Stomach (tissue), 9 donors: Measurements from ENCODE around the gene SCAI. TPM values are rescaled to one million over a fixed set of nuclear protein-coding genes. Genes with fewer than 3 reads are reported as not detected.

Experiments used
- DNase-seq, 2 donors: peaks; one replicate each; pipeline versions ENCODE4 v3.0.0 to v3.0.0-alpha.2; 2013 to 2019
- H3K27ac ChIP-seq, 5 donors: fragments of 200-600 bp in 4 of 5; sonication (generic) in 4 of 5; one replicate each; pipeline ENCODE4 v1.5.1; 2013 to 2019; ENCODE audit warnings: mild to moderate bottlenecking in 1 of 5, moderate library complexity in 1 of 5
- H3K27me3 ChIP-seq, 3 donors: fragments of 200-600 bp; sonication (generic); one replicate each; pipeline ENCODE4 v1.5.1; 2017 to 2019; ENCODE audit warnings: mixed run types in 1 of 3
- H3K36me3 ChIP-seq, 4 donors: fragments of 200-600 bp; sonication (generic); 1 replicate in 3 of 4; 2 replicates in 1 of 4; pipeline ENCODE4 v1.5.1; 2016 to 2019
- H3K4me1 ChIP-seq, 4 donors: fragments of 200-600 bp; sonication (generic); one replicate each; pipeline ENCODE4 v1.5.1; 2016 to 2019
- H3K4me3 ChIP-seq, 4 donors: fragments of 200-600 bp; sonication (generic) in 3 of 4; one replicate each; pipeline ENCODE4 v1.5.1; 2016 to 2019; ENCODE audit warnings: mild to moderate bottlenecking in 1 of 4
- H3K9me3 ChIP-seq, 4 donors: fragments of 200-600 bp; sonication (generic); one replicate each; pipeline ENCODE4 v1.5.1; 2016 to 2019
- EP300 ChIP-seq: sonication (generic); formaldehyde crosslinking; IDR thresholded peaks from one replicate; pipeline ENCODE4 v1.6.1; 2017; ENCODE audit warnings: antibody characterized with exemption
- POLR2A ChIP-seq, 4 donors: fragments of 450-650 bp; IDR thresholded peaks; one replicate each; pipeline ENCODE4 v1.6.1; 2016; ENCODE audit warnings: antibody characterized with exemption in 4 of 4, control low read depth in 2 of 4, mild to moderate bottlenecking in 1 of 4, moderate library complexity in 1 of 4
- POLR2AphosphoS5 ChIP-seq, 3 donors: sonication (generic); formaldehyde crosslinking; IDR thresholded peaks; one replicate each; pipeline ENCODE4 v1.6.1; 2016; ENCODE audit warnings: antibody characterized with exemption in 3 of 3
- WGBS, 5 donors: extraction: QIAGEN DNeasy Blood & Tissue Kit in 3 of 5; methylation state at CpG; one replicate each; pipeline versions ENCODE4 v1.1.5 to v1.1.7; 2013 to 2018; 5-methylcytosine and 5-hydroxymethylcytosine counted together
- intact Hi-C: fragments of 100-400 bp; cut with DNase I; formaldehyde crosslinking; loops from one replicate; pipeline ENCODE4 v1.15.1; 2023; ENCODE audit warnings: low total_unique reads
- polyA plus RNA-seq, 3 donors: library from polyadenylated mRNA; stranded (reverse); fragments of 200-250 nt; gene quantifications; one replicate each; pipeline ENCODE4 v1.2.3, GENCODE V29; 2013
- total RNA-seq, 5 donors: library from RNA; depleted of rRNA; stranded (reverse); fragments of >200 nt; gene quantifications; one replicate each; pipeline versions ENCODE4 v1.1.0 to v1.2.3, GENCODE V29; 2014 to 2016
- TF ChIP-seq, protein P1 (sequence below), 7 experiments: fragments of 450-650 bp in 4 of 7; fragments of 200-600 bp in 3 of 7; sonication (generic) in 3 of 7; IDR thresholded peaks; one replicate each; pipeline ENCODE4 v1.5.1; 2016 to 2019; ENCODE audit warnings: antibody characterized with exemption in 7 of 7, control low read depth in 2 of 7, mild to moderate bottlenecking in 1 of 7
- donor health status: healthy with polysubstance abuse.
- donor health status: Bipolar disorder and iron deficiency.
- donor health status: healthy.

SCAI gene
- total and polyA plus RNA-seq, 8 donors, result 0.46 to 21.0 (median 3.1) TPM

DNA sequence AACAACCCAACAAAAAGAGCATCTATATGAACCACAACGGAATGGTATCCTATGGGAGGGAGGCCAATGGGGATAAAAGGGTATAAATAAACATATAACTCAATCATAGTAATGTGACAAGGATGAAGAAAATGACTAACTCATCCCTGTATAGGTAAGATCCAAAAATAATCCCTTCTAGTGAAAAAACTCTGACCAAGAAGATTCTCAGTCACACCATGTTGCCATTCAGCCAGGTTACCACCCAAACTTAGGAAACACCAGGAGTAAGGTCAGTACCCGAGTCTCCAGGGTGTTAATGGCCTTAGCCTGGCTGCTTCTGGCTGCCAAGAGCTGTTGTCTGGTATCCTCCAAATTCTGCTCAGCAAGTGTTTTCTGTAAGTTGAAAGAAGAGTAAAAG lies 235.2 kb downstream of the SCAI start:
- Histone ChIP-seq H3K4me1 (peaks cover 0 to 10% (median 3%) of the 10 kb centered on the region in 4 donors), H3K27ac (no peak overlapping the region), H3K4me3 (no peak overlapping the region), H3K36me3 (peaks cover 19 to 99% (median 91%) of the 10 kb centered on the region in 4 donors), H3K27me3 (no peaks in the 10 kb centered on the region), H3K9me3 (no peaks in the 10 kb centered on the region)
- DNase-seq, result no peak
- TF ChIP-seq, protein P1, sequence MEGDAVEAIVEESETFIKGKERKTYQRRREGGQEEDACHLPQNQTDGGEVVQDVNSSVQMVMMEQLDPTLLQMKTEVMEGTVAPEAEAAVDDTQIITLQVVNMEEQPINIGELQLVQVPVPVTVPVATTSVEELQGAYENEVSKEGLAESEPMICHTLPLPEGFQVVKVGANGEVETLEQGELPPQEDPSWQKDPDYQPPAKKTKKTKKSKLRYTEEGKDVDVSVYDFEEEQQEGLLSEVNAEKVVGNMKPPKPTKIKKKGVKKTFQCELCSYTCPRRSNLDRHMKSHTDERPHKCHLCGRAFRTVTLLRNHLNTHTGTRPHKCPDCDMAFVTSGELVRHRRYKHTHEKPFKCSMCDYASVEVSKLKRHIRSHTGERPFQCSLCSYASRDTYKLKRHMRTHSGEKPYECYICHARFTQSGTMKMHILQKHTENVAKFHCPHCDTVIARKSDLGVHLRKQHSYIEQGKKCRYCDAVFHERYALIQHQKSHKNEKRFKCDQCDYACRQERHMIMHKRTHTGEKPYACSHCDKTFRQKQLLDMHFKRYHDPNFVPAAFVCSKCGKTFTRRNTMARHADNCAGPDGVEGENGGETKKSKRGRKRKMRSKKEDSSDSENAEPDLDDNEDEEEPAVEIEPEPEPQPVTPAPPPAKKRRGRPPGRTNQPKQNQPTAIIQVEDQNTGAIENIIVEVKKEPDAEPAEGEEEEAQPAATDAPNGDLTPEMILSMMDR (IDR thresholded peaks at IDR 0.05), result no peak
- TF ChIP-seq EP300, result no peak
- TF ChIP-seq POLR2A (IDR thresholded peaks at IDR 0.05), result no peak
- no peak for TF ChIP-seq POLR2AphosphoS5 (IDR thresholded peaks at IDR 0.05)
- intact Hi-C loops, result no loop called here
- WGBS, 5 donors, result 77 to 82% (median 80%) methylated on average over 2 of the region's 2 CpGs

DNA sequence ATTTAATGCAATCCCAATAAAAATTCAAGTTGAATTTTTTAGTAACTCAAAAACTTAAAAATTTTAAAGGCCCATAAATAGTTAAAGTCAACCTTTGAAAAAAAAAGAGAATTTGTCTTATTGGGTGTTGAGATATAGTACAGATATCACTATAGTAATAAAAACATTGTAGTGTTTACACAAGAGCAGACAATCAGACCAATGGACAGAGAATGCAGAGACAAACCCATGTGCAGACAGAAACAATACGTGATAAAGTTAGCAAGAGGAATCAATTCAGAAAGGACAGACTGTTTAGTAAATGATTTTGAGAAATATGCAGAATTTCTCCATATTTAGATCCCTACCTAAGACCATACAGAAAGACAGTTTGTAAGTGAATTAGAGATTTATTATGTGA lies 236.4 kb downstream of the SCAI start:
- Histone ChIP-seq H3K27me3 (no peaks in the 10 kb centered on the region), H3K36me3 (peaks cover 19 to 98% (median 90%) of the 10 kb centered on the region in 4 donors), H3K4me1 (peaks cover 0 to 10% (median 3%) of the 10 kb centered on the region in 4 donors), H3K9me3 (no peaks in the 10 kb centered on the region), H3K4me3 (no peak overlapping the region), H3K27ac (no peak overlapping the region)
- 20 to 48% (median 38%) methylated on average over 1 of the region's 1 CpG for WGBS, 5 donors
- DNase-seq, result no peak
- intact Hi-C loops, result no loop called here
- TF ChIP-seq POLR2A (IDR thresholded peaks at IDR 0.05) (no peak), EP300 (no peak), POLR2AphosphoS5 (IDR thresholded peaks at IDR 0.05) (no peak)
- TF ChIP-seq, protein P1 (IDR thresholded peaks at IDR 0.05), result no peak

GRCh38 chr9:124899845-124900244 lies 243.5 kb downstream of the SCAI start:
- H3K9me3 ChIP-seq, result no peaks in the 10 kb centered on the region
- peaks cover 30 to 85% (median 79%) of the 10 kb centered on the region in 4 donors for H3K36me3 ChIP-seq
- DNase-seq, result no peak
- TF ChIP-seq, protein P1 (IDR thresholded peaks at IDR 0.05), result no peak
- TF ChIP-seq POLR2AphosphoS5 (IDR thresholded peaks at IDR 0.05) (no peak), POLR2A (IDR thresholded peaks at IDR 0.05) (no peak), EP300 (no peak)
- H3K4me3 ChIP-seq, result no peak overlapping the region
- H3K27me3 ChIP-seq, result no peaks in the 10 kb centered on the region
- intact Hi-C loops, result no loop called here
- 90 to 96% (median 92%) methylated on average over 9 of the region's 9 CpGs for WGBS, 5 donors
- H3K4me1 ChIP-seq, result no peaks in the 10 kb centered on the region
- H3K27ac ChIP-seq, result no peak overlapping the region

- DNase-seq, result peak in 1 of 2 donors; percentile 27
- intact Hi-C loops, result no loop called here
- TF ChIP-seq, protein P1 (IDR thresholded peaks at IDR 0.05), result no peak
- TF ChIP-seq POLR2A (IDR thresholded peaks at IDR 0.05) (no peak), POLR2AphosphoS5 (IDR thresholded peaks at IDR 0.05) (no peak), EP300 (no peak)
Measured at GRCh38 chr9:124897570-124898460, 245.5 kb downstream of the SCAI start.

More at GRCh38 chr9:124897570-124898460, 245.5 kb downstream of the SCAI start:
- no peaks in the 10 kb centered on the region for H3K27me3 ChIP-seq
- H3K4me3 ChIP-seq, result no peak overlapping the region
- H3K9me3 ChIP-seq, result no peaks in the 10 kb centered on the region
- no peaks in the 10 kb centered on the region for H3K4me1 ChIP-seq
- H3K36me3 ChIP-seq, result peaks cover 42 to 85% (median 82%) of the 10 kb centered on the region in 4 donors
- WGBS, 5 donors, result 86 to 90% (median 88%) methylated on average over 6 of the region's 6 CpGs
- H3K27ac ChIP-seq, result no peak overlapping the region
